Body of pancreas (tissue), 4 donors: ENCODE results near the gene ARHGEF28. TPM values are rescaled to one million over a fixed set of nuclear protein-coding genes. Genes with fewer than 3 reads are reported as not detected.
A peak's percentile ranks its signal among the peaks of the same experiment; 100 is the strongest.

ENCODE experiments used
- ATAC-seq: fragments of 150-250 bp; one replicate; pipeline ENCODE4 v1.9.1; 2016
- DNase-seq, 4 donors: peaks; one replicate each; pipeline ENCODE4 v3.0.0-alpha.2; 2019
- H3K27ac ChIP-seq, 4 donors: fragments of 200-600 bp; sonication (generic); 1 replicate in 3 of 4; 2 replicates in 1 of 4; pipeline versions ENCODE4 v1.5.1 to v1.6.1; 2016 to 2019; ENCODE audit warnings: mild to moderate bottlenecking in 1 of 4, mixed read lengths in 1 of 4, moderate library complexity in 1 of 4
- H3K27me3 ChIP-seq, 2 donors: fragments of 200-600 bp; sonication (generic); one replicate each; pipeline ENCODE4 v1.6.0; 2016; ENCODE audit warnings: mild to moderate bottlenecking in 1 of 2
- H3K36me3 ChIP-seq, 2 donors: fragments of 200-600 bp; sonication (generic); replicated peaks in 1 of 2; 2 replicates each; pipeline ENCODE4 v1.5.1; 2016; ENCODE audit warnings: low read depth in 2 of 2; ENCODE audit not compliant: insufficient read depth in 1 of 2
- H3K4me1 ChIP-seq: fragments of 200-600 bp; sonication (generic); one replicate; pipeline ENCODE4 v1.6.0; 2016
- H3K4me3 ChIP-seq, 2 donors: fragments of 200-600 bp; sonication (generic); 1 replicate in 1 of 2; 2 replicates in 1 of 2; pipeline ENCODE4 v1.5.1; 2016 to 2019
- H3K9me3 ChIP-seq, 3 donors: fragments of 200-600 bp; sonication (generic); 1 replicate in 2 of 3; 2 replicates in 1 of 3; pipeline ENCODE4 v1.5.1; 2016
- CTCF ChIP-seq, 7 experiments: fragments of 450-650 bp in 4 of 7; fragments of 200-600 bp in 3 of 7; sonication (generic) in 3 of 7; IDR thresholded peaks; one replicate each; pipeline ENCODE4 v1.5.1; 2016 to 2019; ENCODE audit warnings: antibody characterized with exemption in 7 of 7
- POLR2A ChIP-seq, 3 donors: fragments of 450-650 bp; IDR thresholded peaks; one replicate each; pipeline ENCODE4 v1.6.1; 2016; ENCODE audit warnings: antibody characterized with exemption in 3 of 3, mild to moderate bottlenecking in 2 of 3
- WGBS, 2 donors: methylation state at CpG; one replicate each; pipeline ENCODE4 v1.1.5; 2017; 5-methylcytosine and 5-hydroxymethylcytosine counted together
- intact Hi-C: fragments of 100-400 bp; cut with DNase I; formaldehyde crosslinking; loops from one replicate; pipeline ENCODE4 v1.15.1; 2023
- total RNA-seq, 2 donors: library from RNA; depleted of rRNA; stranded (reverse); fragments of >200 nt; gene quantifications; one replicate each; pipeline ENCODE4 v1.1.0, GENCODE V29; 2016

Gene ARHGEF28
- total RNA-seq, 2 donors from 2014 or later = 63.0 to 67.2 TPM

- WGBS, 2 donors = 60 to 69% methylated on average over 11 of the region's 11 CpGs
- Histone ChIP-seq H3K4me1 (no peaks in the 10 kb centered on the region), H3K9me3 (no peaks in the 10 kb centered on the region), H3K27ac (peak overlapping the region in 1 of 4 donors; percentile 7), H3K36me3 (no peaks in the 10 kb centered on the region), H3K27me3 (no peaks in the 10 kb centered on the region), H3K4me3 (no peak overlapping the region)
- intact Hi-C loops = no loop called here
- TF ChIP-seq CTCF (IDR thresholded peaks at IDR 0.05) = no peak
- no peak for TF ChIP-seq POLR2A (IDR thresholded peaks at IDR 0.05)
- peak; percentile 45 to 68 (median 64) for DNase-seq
- ATAC-seq = peak; percentile 46
Observed at GRCh38 chr5:73796164-73797131, 170.5 kb downstream of the ARHGEF28 start.

DNA sequence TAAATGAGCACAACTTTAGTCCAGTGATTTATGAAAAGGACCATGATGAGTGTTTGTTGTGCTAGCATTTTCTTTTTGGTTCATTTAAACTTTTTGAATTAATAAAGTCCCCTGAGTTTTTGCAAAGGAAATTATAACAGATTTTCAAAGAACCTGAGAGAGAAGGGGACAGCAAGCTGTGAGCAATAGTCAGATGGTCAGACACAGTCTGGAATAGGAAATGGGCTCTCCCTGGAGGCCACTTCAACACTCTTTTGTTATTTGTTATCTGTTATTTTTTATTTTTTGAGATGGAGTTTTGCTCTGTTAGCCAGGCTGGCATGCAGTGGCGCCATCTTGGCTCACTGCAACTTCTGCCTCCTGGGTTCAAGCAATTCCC is 171.1 kb downstream of the ARHGEF28 start:
- no peak for ATAC-seq
- WGBS, 2 donors = 83 to 100% methylated on average over 1 of the region's 1 CpG
- no peak overlapping the region for H3K4me3 ChIP-seq
- H3K9me3 ChIP-seq = no peaks in the 10 kb centered on the region
- no peaks in the 10 kb centered on the region for H3K27me3 ChIP-seq
- H3K36me3 ChIP-seq = no peaks in the 10 kb centered on the region
- no peak for DNase-seq
- no peak for TF ChIP-seq POLR2A (IDR thresholded peaks at IDR 0.05)
- TF ChIP-seq CTCF (IDR thresholded peaks at IDR 0.05) = no peak
- intact Hi-C loops = no loop called here
- H3K27ac ChIP-seq = no peak overlapping the region
- no peaks in the 10 kb centered on the region for H3K4me1 ChIP-seq

DNA sequence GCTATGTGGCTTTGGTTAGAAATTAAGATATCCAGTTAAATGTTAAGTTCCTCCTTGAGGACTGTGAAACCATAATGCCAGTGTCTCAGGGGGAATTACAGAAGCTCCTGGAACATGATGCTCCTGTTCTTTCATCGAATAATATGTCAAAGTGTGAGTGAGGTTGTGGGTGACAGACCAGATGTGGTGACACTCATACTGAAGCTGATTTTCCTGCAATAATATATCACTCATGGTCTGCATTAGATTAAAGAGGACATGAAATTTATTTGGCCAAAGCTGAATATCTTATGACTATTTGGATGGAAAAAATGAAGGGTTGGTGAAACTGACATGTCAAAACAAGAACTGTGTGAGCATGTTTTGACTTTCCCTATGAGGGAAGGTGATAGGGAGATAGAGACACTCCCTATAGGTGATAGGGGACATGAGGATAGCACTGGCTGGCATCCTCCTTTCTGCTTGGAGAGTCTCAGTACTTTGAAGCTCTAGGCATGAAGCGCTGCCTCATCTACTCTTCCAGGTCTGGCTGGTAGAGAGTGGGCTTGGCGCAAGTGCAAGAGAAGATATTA is 173.5 kb downstream of the ARHGEF28 start:
- no peak for ATAC-seq
- H3K4me3 ChIP-seq = no peak overlapping the region
- H3K27ac ChIP-seq = no peak overlapping the region
- no peaks in the 10 kb centered on the region for H3K27me3 ChIP-seq
- intact Hi-C loops = no loop called here
- no peaks in the 10 kb centered on the region for H3K9me3 ChIP-seq
- no peak for DNase-seq
- TF ChIP-seq POLR2A (IDR thresholded peaks at IDR 0.05) (no peak), CTCF (IDR thresholded peaks at IDR 0.05) (no peak)
- 94 to 97% methylated on average over 3 of the region's 3 CpGs for WGBS, 2 donors
- H3K4me1 ChIP-seq = no peaks in the 10 kb centered on the region
- no peaks in the 10 kb centered on the region for H3K36me3 ChIP-seq

GRCh38 chr5:73801686-73802085 is 175.7 kb downstream of the ARHGEF28 start:
- ATAC-seq = no peak
- intact Hi-C loops = no loop called here
- no peaks in the 10 kb centered on the region for H3K4me1 ChIP-seq
- H3K27ac ChIP-seq = no peak overlapping the region
- H3K4me3 ChIP-seq = no peak overlapping the region
- H3K9me3 ChIP-seq = no peaks in the 10 kb centered on the region
- DNase-seq = no peak
- WGBS, 2 donors = 74 to 85% methylated on average over 2 of the region's 2 CpGs
- no peak for TF ChIP-seq CTCF (IDR thresholded peaks at IDR 0.05)
- no peak for TF ChIP-seq POLR2A (IDR thresholded peaks at IDR 0.05)
- no peaks in the 10 kb centered on the region for H3K36me3 ChIP-seq
- H3K27me3 ChIP-seq = no peaks in the 10 kb centered on the region
